DND-41 (cell line): ENCODE results near the gene PTPRU.

Source experiments
- EZH2 ChIP-seq: IDR thresholded peaks from 3 replicates; pipeline ENCODE4 v1.6.1; 2012; ENCODE audit warnings: borderline replicate concordance, low read depth, mild to moderate bottlenecking, moderate library complexity, low read length, inconsistent platforms; ENCODE audit not compliant: severe bottlenecking
- TF ChIP-seq, protein P1 (sequence below): IDR thresholded peaks from 2 replicates; pipeline ENCODE4 v1.5.1; 2012; ENCODE audit warnings: borderline replicate concordance, low read length, moderate library complexity, mild to moderate bottlenecking; ENCODE audit not compliant: poor library complexity, severe bottlenecking; ENCODE audit errors: extremely low read depth

DNA sequence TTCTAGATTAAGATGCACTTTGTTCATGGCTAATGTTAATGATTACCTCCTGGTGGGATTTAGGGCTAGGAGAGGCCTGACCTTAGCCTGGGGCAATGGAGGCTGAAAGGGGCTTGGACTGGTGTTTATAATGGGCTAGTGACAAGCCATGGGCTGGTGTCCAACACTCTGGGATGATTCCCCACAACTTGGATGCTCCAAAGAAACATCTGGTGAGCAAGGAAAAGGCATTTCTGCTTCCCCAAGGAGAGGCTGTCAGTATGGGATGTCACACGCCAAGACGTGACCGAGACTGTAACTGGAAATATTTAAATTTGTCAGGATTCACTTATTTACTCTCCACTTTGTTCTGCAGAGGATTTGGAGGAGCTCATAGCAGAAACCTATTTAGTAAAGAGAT, 45.2 kb downstream of the PTPRU start:
- TF ChIP-seq, protein P1, sequence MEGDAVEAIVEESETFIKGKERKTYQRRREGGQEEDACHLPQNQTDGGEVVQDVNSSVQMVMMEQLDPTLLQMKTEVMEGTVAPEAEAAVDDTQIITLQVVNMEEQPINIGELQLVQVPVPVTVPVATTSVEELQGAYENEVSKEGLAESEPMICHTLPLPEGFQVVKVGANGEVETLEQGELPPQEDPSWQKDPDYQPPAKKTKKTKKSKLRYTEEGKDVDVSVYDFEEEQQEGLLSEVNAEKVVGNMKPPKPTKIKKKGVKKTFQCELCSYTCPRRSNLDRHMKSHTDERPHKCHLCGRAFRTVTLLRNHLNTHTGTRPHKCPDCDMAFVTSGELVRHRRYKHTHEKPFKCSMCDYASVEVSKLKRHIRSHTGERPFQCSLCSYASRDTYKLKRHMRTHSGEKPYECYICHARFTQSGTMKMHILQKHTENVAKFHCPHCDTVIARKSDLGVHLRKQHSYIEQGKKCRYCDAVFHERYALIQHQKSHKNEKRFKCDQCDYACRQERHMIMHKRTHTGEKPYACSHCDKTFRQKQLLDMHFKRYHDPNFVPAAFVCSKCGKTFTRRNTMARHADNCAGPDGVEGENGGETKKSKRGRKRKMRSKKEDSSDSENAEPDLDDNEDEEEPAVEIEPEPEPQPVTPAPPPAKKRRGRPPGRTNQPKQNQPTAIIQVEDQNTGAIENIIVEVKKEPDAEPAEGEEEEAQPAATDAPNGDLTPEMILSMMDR, result no peak
- no peak for TF ChIP-seq EZH2
